K562 (cell line): ENCODE measurements around the gene IMMP1L. TPM values are rescaled to one million over a fixed set of nuclear protein-coding genes. Genes with fewer than 3 reads are reported as not detected.

Source experiments
- ATAC-seq: fragments of 200-7000 bp; cut with Tn5 transposase; 3 replicates; pipeline ENCODE4 v1.9.1; 2020; ENCODE audit warnings: moderate library complexity
- BruUV-seq: library from RNA; stranded (reverse); fragments of 400-500 nt; replicated peaks from 2 replicates; lab custom pipeline; 2021; lab: Mats Ljungman, UMichigan
- CTCF ChIA-PET: fragments of 300-600 bp; formaldehyde crosslinking; extraction: SDS; loops from one replicate; lab custom pipeline; 2021; ENCODE audit warnings: low intra/inter-chr PET ratio; lab: Yijun Ruan, JAX
- POLR2A ChIA-PET: fragments of 300-600, 350-650 bp; sonication (Branson Sonifier 250); formaldehyde crosslinking; extraction: SDS; loops from one replicate; lab custom pipeline; 2021; ENCODE audit warnings: antibody characterized with exemption, inconsistent platforms; lab: Yijun Ruan, JAX
- DNase-seq, 4 experiments: peaks; one replicate each; pipeline versions ENCODE4 v3.0.0 to v3.0.0-alpha.2; 2011 to 2018; ENCODE audit warnings: low spot score in 3 of 4, mixed read lengths in 3 of 4; ENCODE audit errors: extremely low read depth in 1 of 4
- FAIRE-seq: peaks from 2 replicates; lab custom pipeline; 2011; peaks lifted over from hg19 to GRCh38; lab: Jason Lieb, UNC
- H2AFZ ChIP-seq: 2 replicates; pipeline ENCODE4 v1.6.0; 2011; ENCODE audit warnings: low read depth, low read length, control low read depth, inconsistent platforms
- H3K27ac ChIP-seq: fragments of 200-600 bp; 3 replicates; pipeline ENCODE4 v1.8.0; 2011; ENCODE audit warnings: low read depth, mild to moderate bottlenecking, control low read depth, inconsistent platforms, low read length, moderate library complexity, mixed read lengths; ENCODE audit errors: extremely low read depth
- H3K27me3 ChIP-seq, 2 experiments: fragments of 300-600 bp in 1 of 2; 2 replicates in 1 of 2; 3 replicates in 1 of 2; pipeline versions ENCODE4 v1.6.0 to v1.8.0; 2011; ENCODE audit warnings: inconsistent platforms in 2 of 2, low read length in 2 of 2, mild to moderate bottlenecking in 1 of 2, mixed read lengths in 1 of 2, moderate library complexity in 1 of 2; ENCODE audit not compliant: control insufficient read depth in 2 of 2, insufficient read depth in 2 of 2
- H3K36me3 ChIP-seq: fragments of 300-600 bp; 3 replicates; pipeline ENCODE4 v1.8.0; 2011; ENCODE audit warnings: mild to moderate bottlenecking, low read length, inconsistent platforms; ENCODE audit not compliant: control insufficient read depth, insufficient read depth
- H3K4me1 ChIP-seq, 2 experiments: fragments of 200-600 bp in 1 of 2; replicated peaks in 1 of 2; 2 replicates in 1 of 2; 3 replicates in 1 of 2; pipeline versions ENCODE4 v1.5.1 to v1.8.0; 2011; ENCODE audit warnings: inconsistent platforms in 2 of 2, low read length in 2 of 2, mild to moderate bottlenecking in 1 of 2, mixed read lengths in 1 of 2, moderate library complexity in 1 of 2; ENCODE audit not compliant: control insufficient read depth in 2 of 2, insufficient read depth in 2 of 2
- H3K4me2 ChIP-seq: 2 replicates; pipeline ENCODE4 v1.6.1; 2011; ENCODE audit warnings: low read length, control low read depth, inconsistent platforms, mixed read lengths; ENCODE audit not compliant: insufficient read depth
- H3K4me3 ChIP-seq: fragments of 200-600 bp; sonication (generic), shearing (Covaris generic); 2 replicates; pipeline ENCODE4 v1.5.1; 2016; ENCODE audit warnings: control low read depth, inconsistent platforms
- H3K79me2 ChIP-seq: fragments of 200-600 bp; 3 replicates; pipeline ENCODE4 v1.8.0; 2011; ENCODE audit warnings: low read length, inconsistent platforms; ENCODE audit not compliant: control insufficient read depth, insufficient read depth
- H3K9ac ChIP-seq, 2 experiments: 2 replicates each; pipeline versions ENCODE4 v1.6.0 to v1.6.1; 2011; ENCODE audit warnings: low read depth in 2 of 2, low read length in 2 of 2, control low read depth in 1 of 2, inconsistent platforms in 1 of 2, mild to moderate bottlenecking in 1 of 2, mixed read lengths in 1 of 2; ENCODE audit not compliant: insufficient read depth in 1 of 2
- H3K9me1 ChIP-seq: one replicate; pipeline ENCODE4 v1.6.0; 2011; ENCODE audit warnings: inconsistent platforms, mild to moderate bottlenecking, low read length, moderate library complexity; ENCODE audit not compliant: control insufficient read depth, insufficient read depth
- H3K9me3 ChIP-seq: replicated peaks from 2 replicates; pipeline ENCODE4 v1.5.1; 2011; ENCODE audit warnings: low read depth, low read length, inconsistent platforms; ENCODE audit not compliant: control insufficient read depth, insufficient read depth
- H4K20me1 ChIP-seq: replicated peaks from 2 replicates; pipeline ENCODE4 v1.6.1; 2011; ENCODE audit warnings: low read length, inconsistent platforms, mixed read lengths; ENCODE audit not compliant: control insufficient read depth, insufficient read depth
- ADNP ChIP-seq: fragments of 200-800 bp; sonication (Bioruptor generic); IDR thresholded peaks from 2 replicates; pipeline ENCODE4 v1.6.1; 2016; ENCODE audit warnings: missing genetic modification characterization, missing compliant biosample characterization
- CTCFL ChIP-seq: IDR thresholded peaks from 2 replicates; pipeline ENCODE4 v1.6.1; 2011; ENCODE audit warnings: borderline replicate concordance, low read depth, mild to moderate bottlenecking, moderate library complexity, low read length; ENCODE audit not compliant: insufficient read depth, poor library complexity, severe bottlenecking
- E2F5 ChIP-seq: sonication (generic); formaldehyde crosslinking; IDR thresholded peaks from 2 replicates; pipeline ENCODE4 v1.8.0; 2022; ENCODE audit warnings: mild to moderate bottlenecking, missing genetic modification reagents
- HLTF ChIP-seq: fragments of 450-650 bp; IDR thresholded peaks from 2 replicates; pipeline ENCODE4 v1.6.1; 2016
- HMGXB4 ChIP-seq: sonication (generic); formaldehyde crosslinking; IDR thresholded peaks from 2 replicates; pipeline ENCODE4 v1.8.1; 2023; ENCODE audit warnings: mild to moderate bottlenecking, missing genetic modification reagents
- HNRNPL ChIP-seq: fragments of 200-400 bp; formaldehyde crosslinking; IDR thresholded peaks from 2 replicates; pipeline ENCODE4 v1.6.1; 2017; ENCODE audit warnings: low read depth, mild to moderate bottlenecking, low read length
- KDM2B ChIP-seq: fragments of 250-450 bp; sonication (Bioruptor Pico); IDR thresholded peaks from 2 replicates; pipeline ENCODE4 v1.8.0; 2021; ENCODE audit warnings: mild to moderate bottlenecking, moderate library complexity
- NFIC ChIP-seq: fragments of 450-650 bp; IDR thresholded peaks from 2 replicates; pipeline ENCODE4 v1.6.1; 2017; ENCODE audit warnings: mild to moderate bottlenecking, inconsistent platforms
- PHF20 ChIP-seq: fragments of 450-650 bp; IDR thresholded peaks from 2 replicates; pipeline ENCODE4 v1.6.1; 2018; ENCODE audit not compliant: partially characterized antibody
- PHF21A ChIP-seq: fragments of 450-650 bp; IDR thresholded peaks from 2 replicates; pipeline ENCODE4 v1.6.1; 2017; ENCODE audit warnings: low read depth, borderline replicate concordance
- ZBTB1 ChIP-seq: sonication (generic); formaldehyde crosslinking; IDR thresholded peaks from 2 replicates; pipeline ENCODE4 v1.8.1; 2023; ENCODE audit warnings: missing genetic modification reagents, low read depth, mild to moderate bottlenecking, borderline replicate concordance
- ZNF316 ChIP-seq: fragments of 450-650 bp; IDR thresholded peaks from 2 replicates; pipeline ENCODE4 v1.6.1; 2016
- ZNF57 ChIP-seq: fragments of 450-650 bp; formaldehyde crosslinking; IDR thresholded peaks from 2 replicates; pipeline ENCODE4 v1.4.0; 2020; ENCODE audit warnings: mild to moderate bottlenecking, moderate library complexity
- ZNF609 ChIP-seq: sonication (generic); formaldehyde crosslinking; IDR thresholded peaks from 2 replicates; pipeline ENCODE4 v1.8.1; 2023; ENCODE audit warnings: missing genetic modification reagents, mild to moderate bottlenecking, borderline replicate concordance
- WGBS: fragments of 100-300 bp; shearing (Covaris generic); methylation state at CpG from one replicate; pipeline ENCODE4 v1.1.6; 2016; ENCODE audit warnings: low coverage, mixed read lengths; ENCODE audit not compliant: insufficient coverage; ENCODE audit errors: missing lambda C conversion rate; 5-methylcytosine and 5-hydroxymethylcytosine counted together
- in situ Hi-C: fragments of 300-500 bp; cut with MboI; formaldehyde crosslinking; loops from 4 replicates; pipeline ENCODE4 v1.15.0; 2018; ENCODE audit warnings: inconsistent platforms, mixed read lengths
- intact Hi-C: fragments of 100-400 bp; cut with micrococcal nuclease; formaldehyde crosslinking; loops from 2 replicates; pipeline ENCODE4 v1.14.2; 2022
- polyA plus RNA-seq, 8 experiments: library from polyadenylated mRNA; depleted of rRNA in 4 of 8; stranded (reverse) in 5 of 8; unstranded in 3 of 8; fragments of >200 nt; fragmentation: Nextera tagmentation in 2 of 8; fragmentation: Illumina TruSeq in 1 of 8; extraction: Ambion mirVana in 2 of 8; extraction: Trizol in 1 of 8; gene quantifications; 2 replicates each; pipeline versions ENCODE4 v1.2.1 to v1.2.3, GENCODE V29; 2011 to 2014; ENCODE audit warnings: inconsistent platforms in 1 of 8, missing spikeins in 1 of 8
- total RNA-seq, 7 experiments: library from RNA; depleted of rRNA in 6 of 7; stranded (reverse); fragments of >200 nt in 6 of 7; fragmentation: Illumina TruSeq in 2 of 7; extraction: Trizol in 2 of 7; gene quantifications; 2 replicates each; pipeline versions ENCODE4 v1.2.1 to v1.2.3, GENCODE V29; 2011 to 2021; ENCODE audit warnings: low replicate concordance in 1 of 7

The IMMP1L gene
- total and polyA plus RNA-seq, 9 of the 15 experiments (the other 6 are each of a cell fraction or from before 2014, with no cell fraction given): 56.0 to 245 (median 169) TPM

GRCh38 chr11:31479066-31479465 is 30.4 kb downstream of the IMMP1L start:
- no peak overlapping the region for H3K4me3 ChIP-seq
- 82% methylated on average over 4 of the region's 4 CpGs for WGBS
- in situ Hi-C loops: no loop called here
- H3K27ac ChIP-seq: no peak overlapping the region
- H3K9me1 ChIP-seq: no peaks in the 10 kb centered on the region
- no peak overlapping the region for H3K4me2 ChIP-seq
- no peaks in the 10 kb centered on the region for H3K27me3 ChIP-seq
- no peak overlapping the region for H2AFZ ChIP-seq
- CTCF ChIA-PET: no interaction called here
- no TSS peak for BruUV-seq
- no peaks in the 10 kb centered on the region for H4K20me1 ChIP-seq
- H3K36me3 ChIP-seq: peaks cover 2% of the 10 kb centered on the region
- POLR2A ChIA-PET: no interaction called here
- no peaks in the 10 kb centered on the region for H3K9me3 ChIP-seq
- ATAC-seq: no peak
- DNase-seq: no peak
- no peaks in the 10 kb centered on the region for H3K4me1 ChIP-seq
- intact Hi-C loops: no loop called here
- no peak for TF ChIP-seq HMGXB4 (CRISPR knock-in tag)
- TF ChIP-seq ZNF316: no peak
- no peak for TF ChIP-seq PHF20
- no peak for TF ChIP-seq HNRNPL
- TF ChIP-seq ADNP (tag): no peak
- TF ChIP-seq ZNF57 (CRISPR knock-in tag): no peak
- TF ChIP-seq ZNF609: no peak
- TF ChIP-seq KDM2B (CRISPR knock-in tag): no peak
- TF ChIP-seq NFIC: no peak
- no peak for TF ChIP-seq PHF21A
- TF ChIP-seq ZBTB1: no peak
- no peak for TF ChIP-seq CTCFL
- no peak for TF ChIP-seq HLTF
- no peak for TF ChIP-seq E2F5 (CRISPR knock-in tag)
- H3K79me2 ChIP-seq: peaks cover 73% of the 10 kb centered on the region
- FAIRE-seq: no peak
- H3K9ac ChIP-seq: no peak overlapping the region
